Kidney epithelial cell (primary cell): ENCODE data around the gene LRRC27. TPM values are rescaled to one million over a fixed set of nuclear protein-coding genes. Genes with fewer than 3 reads are reported as not detected.

Experiments used
- DNase-seq: peaks from one replicate; pipeline ENCODE4 v3.0.0-alpha.2; 2010; ENCODE audit warnings: low read depth
- H3K27me3 ChIP-seq: 2 replicates; pipeline ENCODE4 v1.6.0; 2011; ENCODE audit warnings: low read length; ENCODE audit not compliant: control insufficient read depth, insufficient read depth
- H3K36me3 ChIP-seq: 2 replicates; pipeline ENCODE4 v1.5.1; 2011; ENCODE audit warnings: low read length; ENCODE audit not compliant: control insufficient read depth, insufficient read depth
- H3K4me3 ChIP-seq: 2 replicates; pipeline ENCODE4 v1.5.1; 2011; ENCODE audit warnings: low read depth, mild to moderate bottlenecking, control low read depth, low read length
- CTCF ChIP-seq: IDR thresholded peaks from 2 replicates; pipeline ENCODE4 v1.5.1; 2011; ENCODE audit warnings: mild to moderate bottlenecking, moderate library complexity, low read length, control low read depth, inconsistent platforms; ENCODE audit not compliant: insufficient read depth, poor library complexity, severe bottlenecking
- total RNA-seq: library from RNA; depleted of rRNA; stranded (reverse); fragments of >200 nt; gene quantifications from 2 replicates; pipeline ENCODE4 v1.2.3, GENCODE V29; 2015

LRRC27 gene
- total RNA-seq, 1 donor from 2014 or later, result 13.3 TPM

DNA sequence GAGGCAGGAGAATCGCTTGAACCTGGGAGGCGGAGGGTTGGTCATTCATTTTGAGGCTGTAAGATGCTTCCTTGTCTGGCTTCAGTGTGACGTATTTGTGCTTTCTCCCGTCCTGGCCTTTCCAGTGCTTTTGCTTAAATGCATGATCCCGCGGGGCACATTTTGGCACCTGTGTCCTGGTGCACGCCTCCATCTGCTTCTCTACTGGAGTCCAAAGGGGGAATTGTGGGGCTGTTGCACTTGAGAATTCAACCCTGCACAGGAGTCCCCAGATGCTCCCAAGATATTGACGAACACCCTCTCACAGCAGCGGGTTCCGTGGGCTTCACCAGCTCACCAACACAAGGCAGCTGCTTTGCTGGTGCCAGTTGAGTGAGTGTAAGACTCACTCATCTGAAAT lies 10.3 kb upstream of the LRRC27 start:
- no peak for TF ChIP-seq CTCF
- H3K36me3 ChIP-seq, result no peaks in the 10 kb centered on the region
- no peak for DNase-seq
- no peak overlapping the region for H3K4me3 ChIP-seq
- H3K27me3 ChIP-seq, result no peaks in the 10 kb centered on the region

- Histone ChIP-seq H3K27me3 (no peaks in the 10 kb centered on the region), H3K36me3 (no peaks in the 10 kb centered on the region), H3K4me3 (no peak overlapping the region)
- no peak for DNase-seq
- TF ChIP-seq CTCF, result peak; percentile 18
These were observed 9.4 kb upstream of the LRRC27 start for GRCh38 chr10:132322586-132323048.

GRCh38 chr10:132324186-132324585 lies 7.8 kb upstream of the LRRC27 start:
- H3K27me3 ChIP-seq, result no peaks in the 10 kb centered on the region
- no peak overlapping the region for H3K4me3 ChIP-seq
- TF ChIP-seq CTCF, result no peak
- no peaks in the 10 kb centered on the region for H3K36me3 ChIP-seq
- no peak for DNase-seq

DNA sequence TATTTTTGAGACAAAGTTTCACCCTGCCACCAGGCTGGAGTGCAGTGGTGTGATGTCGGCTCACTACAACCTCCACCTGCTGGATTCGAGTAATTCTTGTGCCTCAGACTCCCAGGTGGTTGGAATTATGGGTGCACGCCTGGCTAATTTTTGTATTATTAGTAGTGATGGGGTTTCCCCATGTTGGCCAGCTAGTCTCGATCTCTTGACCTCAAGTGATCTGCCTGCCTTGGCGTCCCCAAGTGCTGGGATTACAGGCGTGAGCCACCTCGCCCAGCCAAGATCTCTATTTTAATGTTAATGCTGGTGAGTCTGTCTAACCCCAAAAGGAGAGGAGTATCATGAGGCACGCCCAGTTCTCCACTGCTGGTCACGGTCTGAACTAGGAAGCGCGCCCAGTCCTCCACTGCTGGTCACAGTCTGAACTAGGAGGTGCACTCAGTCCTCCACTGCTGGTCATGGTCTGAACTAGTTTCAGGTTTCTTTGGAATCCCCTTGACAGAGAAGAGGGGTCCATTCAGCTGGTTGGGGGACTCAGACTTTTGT lies 5.6 kb upstream of the LRRC27 start:
- no peak for DNase-seq
- no peaks in the 10 kb centered on the region for H3K27me3 ChIP-seq
- H3K4me3 ChIP-seq, result no peak overlapping the region
- H3K36me3 ChIP-seq, result no peaks in the 10 kb centered on the region
- no peak for TF ChIP-seq CTCF

GRCh38 chr10:132326925-132327324 lies 5.1 kb upstream of the LRRC27 start:
- no peak for DNase-seq
- no peaks in the 10 kb centered on the region for H3K36me3 ChIP-seq
- no peaks in the 10 kb centered on the region for H3K27me3 ChIP-seq
- TF ChIP-seq CTCF, result no peak
- H3K4me3 ChIP-seq, result no peak overlapping the region

DNA sequence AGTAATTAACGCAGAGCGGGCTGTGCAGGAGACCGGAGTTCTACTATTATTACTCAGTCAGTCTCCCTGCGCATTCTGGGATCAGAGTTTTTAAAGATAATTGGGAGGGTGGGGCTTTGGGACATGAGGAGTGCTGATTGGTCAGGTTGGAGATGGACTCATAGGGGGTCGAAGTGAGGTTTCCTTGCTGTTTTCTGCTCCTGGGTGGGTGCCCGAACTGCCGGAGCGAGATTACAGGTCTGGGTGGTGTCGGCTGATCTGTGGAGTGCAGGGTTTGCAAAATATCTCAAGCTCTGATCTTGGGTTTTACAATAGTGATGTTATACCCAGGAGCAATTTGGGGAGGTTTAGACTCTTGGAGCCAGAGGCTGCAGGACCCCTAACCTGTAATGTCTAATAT lies 3.9 kb upstream of the LRRC27 start:
- Histone ChIP-seq H3K4me3 (no peak overlapping the region), H3K27me3 (no peaks in the 10 kb centered on the region), H3K36me3 (no peaks in the 10 kb centered on the region)
- TF ChIP-seq CTCF, result no peak
- no peak for DNase-seq
